Tibial nerve (tissue), 3 donors: ENCODE data around the gene LATS2.

Experiments
- CTCF ChIP-seq, 5 experiments: fragments of 200-600 bp in 3 of 5; fragments of 450-650 bp in 2 of 5; sonication (generic) in 3 of 5; IDR thresholded peaks; one replicate each; pipeline ENCODE4 v1.5.1; 2016 to 2019; ENCODE audit warnings: antibody characterized with exemption in 5 of 5, mild to moderate bottlenecking in 3 of 5, moderate library complexity in 2 of 5
- POLR2A ChIP-seq, 2 donors: fragments of 450-650 bp; IDR thresholded peaks; one replicate each; pipeline ENCODE4 v1.6.1; 2017; ENCODE audit warnings: antibody characterized with exemption in 2 of 2, mild to moderate bottlenecking in 2 of 2, moderate library complexity in 2 of 2

GRCh38 chr13:20984879-20985278 is 76.5 kb downstream of the LATS2 start:
- TF ChIP-seq CTCF (IDR thresholded peaks at IDR 0.05) (no peak), POLR2A (IDR thresholded peaks at IDR 0.05) (no peak)
